ENCODE results near the gene NAMPT. TPM values are rescaled to one million over a fixed set of nuclear protein-coding genes. Genes with fewer than 3 reads are reported as not detected.

NAMPT gene
- total and polyA plus RNA-seq, 5 experiments from 2014 or later, result 14.4 to 29.5 (median 15.4) TPM

DNA sequence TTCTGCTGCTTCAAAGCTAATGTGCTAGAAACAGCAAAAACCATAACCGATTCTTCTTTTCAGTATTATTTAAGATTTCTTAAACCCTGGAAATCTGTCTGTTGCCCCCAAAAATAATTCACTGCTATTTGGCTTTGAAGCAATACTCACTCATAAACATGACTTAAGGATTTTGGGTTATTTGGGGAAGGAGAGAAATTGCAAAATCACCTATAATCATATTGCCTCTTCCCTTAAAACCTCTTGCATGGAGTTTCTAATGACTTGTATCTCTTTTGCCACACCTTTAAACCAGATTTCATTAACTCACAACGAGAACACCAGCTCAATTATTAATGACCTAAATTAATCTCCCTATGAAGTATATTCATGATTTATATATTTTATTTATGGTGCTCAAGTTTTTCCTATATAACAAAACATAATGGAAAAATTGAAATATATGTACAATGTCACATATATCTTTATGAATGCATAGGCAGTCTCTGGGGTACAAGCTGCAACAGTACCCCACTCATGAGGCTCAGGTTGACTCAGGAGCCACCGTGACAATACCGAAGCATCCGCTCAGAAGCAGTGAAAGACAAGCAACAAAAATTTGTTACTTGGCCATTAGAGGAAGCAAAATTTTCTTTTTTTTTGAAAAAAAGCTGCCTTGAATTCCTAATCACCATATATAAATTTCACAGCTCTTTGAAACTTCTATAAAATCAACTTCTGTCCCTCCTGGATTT, 3.0 kb downstream of the NAMPT start:
- Mint-ChIP-seq H3K27me3 (no peaks in the 10 kb centered on the region), H3K4me3 (peak overlapping the region in 2 of 10 donors; percentile 39 to 58), H3K4me1 (peaks cover 12 to 61% (median 40%) of the 10 kb centered on the region in 4 donors), H3K27ac (no peak overlapping the region), H3K9me3 (no peaks in the 10 kb centered on the region), H3K36me3 (peaks cover 0 to 10% (median 7%) of the 10 kb centered on the region in 3 donors)
- ATAC-seq (no peak), DNase-seq (no peak)
- POLR2A ChIA-PET, result no interaction called here

DNA sequence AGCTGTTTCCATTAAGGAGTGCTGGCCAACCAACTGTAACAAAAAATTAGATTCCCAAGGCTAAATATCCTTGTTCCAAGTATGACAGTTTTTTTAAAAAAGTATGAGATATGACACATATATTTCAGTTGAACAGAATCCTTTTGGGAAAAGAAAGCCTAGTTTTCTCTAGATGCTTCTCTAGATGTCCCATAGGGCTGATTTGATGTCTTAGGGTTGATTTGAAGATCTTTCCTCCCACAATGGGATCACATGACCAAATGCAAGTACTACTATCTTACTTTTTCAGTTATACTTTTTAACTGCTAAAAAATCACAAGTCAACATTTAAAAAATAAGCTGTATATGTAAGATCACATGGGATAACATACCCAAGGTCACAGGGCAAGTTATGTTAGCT, 3.7 kb downstream of the NAMPT start:
- Mint-ChIP-seq H3K4me3 (no peak overlapping the region), H3K36me3 (peaks cover 0 to 16% (median 10%) of the 10 kb centered on the region in 3 donors), H3K9me3 (no peaks in the 10 kb centered on the region), H3K27me3 (no peaks in the 10 kb centered on the region), H3K4me1 (peaks cover 12 to 60% (median 38%) of the 10 kb centered on the region in 4 donors), H3K27ac (no peak overlapping the region)
- POLR2A ChIA-PET, result no interaction called here
- DNase-seq, result no peak
- ATAC-seq, result no peak

DNA sequence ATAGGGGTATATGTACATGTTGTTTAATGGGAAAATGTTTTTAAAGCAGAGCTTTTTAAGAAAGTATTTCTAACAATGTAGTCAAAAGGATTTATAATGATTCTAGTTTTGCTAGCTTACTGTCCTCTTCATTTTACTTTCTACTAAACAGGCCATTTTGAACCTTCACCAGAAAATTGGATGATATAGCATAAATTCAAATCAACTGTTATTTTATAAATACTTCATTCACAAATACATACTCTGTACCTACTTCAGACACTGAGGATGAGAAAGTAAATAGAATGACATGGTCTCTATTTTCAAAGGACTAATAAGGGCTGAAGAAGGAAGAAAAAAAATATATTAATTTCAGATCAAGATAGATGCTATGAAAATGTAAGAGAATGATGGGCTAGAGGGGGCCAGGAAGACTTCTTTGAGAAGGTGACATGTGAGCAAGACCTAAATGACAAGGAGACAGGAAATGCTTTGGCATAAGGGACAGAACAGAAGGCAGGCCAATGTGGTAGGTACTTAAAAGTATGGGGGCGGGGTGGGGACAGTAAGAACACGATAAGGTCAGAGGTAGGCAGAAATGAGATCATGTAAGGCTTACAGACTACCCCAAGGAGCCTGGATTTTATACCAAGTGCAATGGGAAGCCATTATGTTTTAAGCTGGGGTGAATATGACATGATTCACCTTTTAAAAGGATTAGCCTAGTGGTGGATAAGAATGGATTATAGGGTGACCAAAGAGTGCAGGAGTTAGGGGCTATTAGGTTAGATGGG, 5.2 kb downstream of the NAMPT start:
- no peak for ATAC-seq
- peak overlapping the region in 3 of 10 donors; percentile 1 to 51 (median 7) for H3K4me3 Mint-ChIP-seq
- H3K9me3 Mint-ChIP-seq, result no peaks in the 10 kb centered on the region
- POLR2A ChIA-PET, result no interaction called here
- peak overlapping the region in 2 of 10 donors; percentile 4 to 55 for H3K27ac Mint-ChIP-seq
- peaks cover 12 to 51% (median 30%) of the 10 kb centered on the region in 4 donors for H3K4me1 Mint-ChIP-seq
- no peaks in the 10 kb centered on the region for H3K27me3 Mint-ChIP-seq
- H3K36me3 Mint-ChIP-seq, result peaks cover 0 to 28% (median 16%) of the 10 kb centered on the region in 3 donors
- no peak for DNase-seq

DNA sequence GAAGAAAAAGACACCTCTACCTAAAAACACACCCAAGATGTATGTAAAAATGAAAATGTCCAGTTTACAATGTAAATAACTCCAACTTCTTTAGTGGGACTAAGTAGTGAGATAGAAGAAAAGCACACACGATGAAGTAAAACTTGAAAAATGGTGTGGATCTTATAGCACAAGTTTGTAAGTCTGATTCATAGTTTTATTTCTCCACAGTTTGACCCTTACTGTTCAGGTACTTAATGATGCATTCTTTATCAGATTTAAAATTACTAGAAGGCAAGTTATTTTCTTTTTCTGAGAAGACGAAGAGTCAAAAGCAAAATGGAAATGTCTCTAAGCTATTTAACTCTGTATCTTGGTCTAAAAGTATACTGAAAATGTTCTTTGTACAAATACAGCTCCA, 6.1 kb downstream of the NAMPT start:
- H3K27me3 Mint-ChIP-seq, result no peaks in the 10 kb centered on the region
- H3K9me3 Mint-ChIP-seq, result no peaks in the 10 kb centered on the region
- peaks cover 0 to 36% (median 19%) of the 10 kb centered on the region in 3 donors for H3K36me3 Mint-ChIP-seq
- no peak overlapping the region for H3K27ac Mint-ChIP-seq
- ATAC-seq, result no peak
- DNase-seq, result no peak
- peaks cover 10 to 48% (median 27%) of the 10 kb centered on the region in 4 donors for H3K4me1 Mint-ChIP-seq
- POLR2A ChIA-PET, result no interaction called here
- no peak overlapping the region for H3K4me3 Mint-ChIP-seq

DNA sequence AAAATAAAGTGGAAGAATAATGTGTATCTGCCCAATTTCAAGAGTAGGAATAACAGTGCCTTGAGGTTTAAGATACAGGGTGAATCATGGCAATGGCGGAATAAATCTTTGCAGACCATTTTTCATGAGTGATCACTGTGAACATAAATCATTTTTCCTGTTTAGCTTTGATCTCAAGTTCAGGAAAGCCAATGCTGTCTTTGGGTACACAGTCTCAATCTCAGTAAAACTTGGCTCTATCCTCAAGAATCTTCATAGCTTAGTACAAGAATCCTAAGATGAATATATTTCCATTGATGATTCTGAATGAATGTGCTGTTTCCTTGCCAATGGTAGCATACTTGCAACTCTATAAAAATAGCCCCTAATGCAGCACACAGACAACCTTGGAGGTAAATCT, 6.8 kb downstream of the NAMPT start:
- POLR2A ChIA-PET, result no interaction called here
- H3K4me1 Mint-ChIP-seq, result peaks cover 7 to 41% (median 23%) of the 10 kb centered on the region in 4 donors
- H3K4me3 Mint-ChIP-seq, result no peak overlapping the region
- H3K9me3 Mint-ChIP-seq, result no peaks in the 10 kb centered on the region
- DNase-seq (no peak), ATAC-seq (no peak)
- no peaks in the 10 kb centered on the region for H3K27me3 Mint-ChIP-seq
- no peak overlapping the region for H3K27ac Mint-ChIP-seq
- H3K36me3 Mint-ChIP-seq, result peaks cover 0 to 42% (median 19%) of the 10 kb centered on the region in 3 donors

DNA sequence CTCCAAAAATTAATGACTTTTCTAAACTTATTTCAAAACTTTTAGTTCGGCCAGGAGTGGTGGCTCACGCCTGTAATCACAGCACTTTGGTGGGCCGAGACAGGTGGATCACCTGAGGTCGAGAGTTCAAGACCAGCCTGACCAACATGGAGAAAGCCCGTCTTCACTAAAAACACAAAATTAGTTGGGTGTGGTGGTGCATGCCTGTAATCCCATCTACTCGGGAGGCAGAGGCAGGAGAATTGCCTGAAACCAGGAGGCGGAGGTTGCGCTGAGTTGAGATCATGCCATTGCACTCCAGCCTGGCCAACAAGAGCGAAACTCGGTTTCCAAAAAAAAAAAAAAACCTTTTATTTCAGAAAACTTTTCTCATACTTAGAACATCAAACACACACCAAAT, 8.3 kb downstream of the NAMPT start:
- POLR2A ChIA-PET, result no interaction called here
- Mint-ChIP-seq H3K27me3 (no peaks in the 10 kb centered on the region), H3K4me1 (peaks cover 5 to 28% (median 17%) of the 10 kb centered on the region in 4 donors), H3K4me3 (no peak overlapping the region), H3K36me3 (peaks cover 0 to 48% (median 24%) of the 10 kb centered on the region in 3 donors), H3K9me3 (no peaks in the 10 kb centered on the region), H3K27ac (no peak overlapping the region)
- DNase-seq, result no peak
- no peak for ATAC-seq

DNA sequence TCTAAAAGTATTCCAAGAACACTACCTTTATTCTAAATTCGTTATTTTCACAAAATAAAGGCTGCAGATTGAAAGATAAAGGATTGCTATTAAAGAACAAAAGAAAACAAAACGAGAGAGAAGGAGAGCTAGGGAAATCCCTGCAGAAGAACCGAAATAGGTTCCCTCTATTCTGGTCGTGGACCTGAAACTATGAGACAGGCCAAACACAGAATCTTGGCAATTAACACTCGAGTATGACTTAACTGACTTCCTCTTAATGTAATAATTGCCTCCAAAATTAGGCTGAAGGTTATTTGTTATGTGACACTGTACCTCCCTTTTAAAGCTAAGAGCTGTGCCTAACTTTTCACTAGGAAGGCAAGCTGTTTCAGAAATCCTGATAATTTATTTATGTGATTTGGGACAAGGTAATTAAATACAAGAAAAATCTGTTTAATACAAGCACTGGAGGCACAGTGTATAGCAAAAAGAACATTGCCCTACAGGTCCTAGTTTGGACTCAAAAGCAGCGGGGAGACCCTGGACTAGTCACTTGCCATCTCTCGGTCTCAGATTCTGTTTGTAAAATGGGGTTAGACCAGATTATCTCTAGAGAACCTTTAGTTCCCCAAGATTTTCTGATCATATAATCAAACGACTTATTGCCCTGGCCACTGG, 11.6 kb downstream of the NAMPT start:
- Mint-ChIP-seq H3K9me3 (no peaks in the 10 kb centered on the region), H3K36me3 (peaks cover 0 to 78% (median 41%) of the 10 kb centered on the region in 3 donors), H3K4me3 (no peak overlapping the region), H3K27ac (no peak overlapping the region), H3K4me1 (peaks cover 0 to 7% (median 3%) of the 10 kb centered on the region in 4 donors), H3K27me3 (no peaks in the 10 kb centered on the region)
- ATAC-seq (no peak), DNase-seq (no peak)
- POLR2A ChIA-PET, result no interaction called here

DNA sequence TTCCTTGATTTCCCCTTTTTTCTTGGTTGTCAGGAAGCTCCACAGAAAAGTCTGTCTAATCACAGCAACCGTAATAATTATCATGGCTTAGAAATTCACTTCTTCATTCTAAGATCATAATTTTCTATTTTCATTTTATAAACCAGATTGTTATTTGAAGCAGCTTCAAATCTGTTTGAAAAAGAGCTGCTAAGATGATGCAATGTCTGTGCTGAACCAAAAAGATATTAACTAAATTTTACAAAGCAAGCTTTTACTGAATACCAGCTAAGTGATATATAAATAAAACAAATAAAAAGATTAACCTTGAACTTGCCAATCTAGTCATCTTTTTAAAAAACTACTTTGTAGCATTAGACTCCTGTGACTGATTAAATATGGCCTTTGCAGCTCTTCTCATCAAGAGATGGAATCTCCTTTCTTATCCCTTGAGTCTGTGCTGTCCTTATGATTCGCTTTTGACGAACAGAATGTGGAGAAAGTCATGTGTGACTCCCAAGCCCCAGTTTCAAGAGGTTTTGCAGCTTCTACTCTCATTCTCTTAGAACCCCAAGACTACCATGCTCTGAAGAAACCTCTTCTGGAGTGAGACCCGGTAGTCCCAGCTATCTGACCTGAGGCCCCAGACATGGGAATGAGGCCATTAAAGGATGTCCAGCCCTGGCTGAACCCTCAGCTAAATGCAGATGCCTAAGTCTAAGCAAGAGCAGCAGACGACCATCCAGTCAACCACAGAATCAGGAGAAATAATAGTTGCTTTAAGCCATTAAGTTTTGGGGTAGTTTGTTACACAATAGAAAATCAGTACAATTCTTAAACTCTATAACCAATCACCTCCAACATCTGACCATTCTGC, 14.4 kb downstream of the NAMPT start:
- peak overlapping the region in 1 of 10 donors; percentile 57 for H3K27ac Mint-ChIP-seq
- H3K36me3 Mint-ChIP-seq, result peaks cover 9 to 78% (median 51%) of the 10 kb centered on the region in 3 donors
- H3K4me1 Mint-ChIP-seq, result peaks cover 0 to 5% (median under 1%) of the 10 kb centered on the region in 4 donors
- DNase-seq, result no peak
- POLR2A ChIA-PET, result no interaction called here
- no peak overlapping the region for H3K4me3 Mint-ChIP-seq
- ATAC-seq, result no peak
- H3K27me3 Mint-ChIP-seq, result no peaks in the 10 kb centered on the region
- no peaks in the 10 kb centered on the region for H3K9me3 Mint-ChIP-seq

DNA sequence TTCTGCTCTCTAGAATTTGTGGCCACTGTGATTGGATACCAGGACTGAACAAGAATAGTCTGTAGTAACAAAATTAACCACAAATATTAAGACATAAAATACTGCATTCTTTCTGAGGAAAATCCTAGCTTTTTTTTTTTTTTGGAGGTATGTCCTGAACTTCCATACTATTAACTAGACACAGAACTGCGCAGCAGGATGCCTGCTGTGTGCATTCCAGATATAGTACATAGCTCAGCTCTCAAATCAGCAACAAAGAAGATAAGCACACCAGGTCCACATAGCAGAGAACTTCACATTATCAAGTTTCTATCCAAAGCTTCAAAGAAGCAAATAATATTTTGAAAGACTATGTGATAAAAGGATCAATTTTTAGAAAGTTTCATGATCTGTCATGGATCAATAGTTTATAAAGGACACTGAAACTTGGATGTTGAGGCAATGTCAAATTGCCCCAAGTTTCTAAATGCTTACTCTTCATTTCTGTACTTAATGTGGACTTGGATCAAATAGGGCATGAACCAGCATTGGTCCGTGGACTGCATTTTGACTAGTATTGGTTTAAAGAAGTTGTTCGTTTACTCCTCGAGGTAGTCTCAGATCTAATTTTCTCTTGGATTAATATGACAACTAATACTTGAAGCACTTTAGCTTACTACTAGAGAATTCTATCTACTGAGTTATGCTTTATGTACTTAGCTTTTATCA, 15.4 kb downstream of the NAMPT start:
- DNase-seq, result no peak
- no peak for ATAC-seq
- no peaks in the 10 kb centered on the region for H3K27me3 Mint-ChIP-seq
- no peaks in the 10 kb centered on the region for H3K9me3 Mint-ChIP-seq
- peaks cover 12 to 78% (median 53%) of the 10 kb centered on the region in 3 donors for H3K36me3 Mint-ChIP-seq
- POLR2A ChIA-PET, result interaction anchor here (0.6 kb wide), 1 partner anchor 528 kb away, joined by 3 read pairs; no protein-coding TSS in a partner anchor
- peaks cover 0 to 5% (median under 1%) of the 10 kb centered on the region in 4 donors for H3K4me1 Mint-ChIP-seq
- no peak overlapping the region for H3K4me3 Mint-ChIP-seq
- no peak overlapping the region for H3K27ac Mint-ChIP-seq

DNA sequence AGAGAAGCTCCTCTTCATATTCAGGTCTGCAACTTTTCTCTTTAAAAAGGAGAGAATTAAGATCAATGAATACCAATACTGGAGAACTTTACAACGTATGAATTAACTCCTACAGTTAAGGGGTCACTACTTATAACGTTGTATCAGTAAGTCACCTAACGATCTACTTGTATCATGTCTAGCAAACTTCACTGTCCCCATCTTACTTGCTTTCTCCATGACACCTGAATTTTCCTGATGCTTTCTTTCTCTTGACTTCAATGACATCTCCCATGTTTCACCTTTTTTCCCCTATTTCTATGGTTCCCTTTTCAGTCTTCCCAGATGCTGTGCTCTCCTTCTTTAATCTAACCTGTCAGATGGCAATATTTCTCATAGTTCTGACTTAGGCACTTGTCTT, 19.6 kb downstream of the NAMPT start:
- no peak overlapping the region for H3K4me3 Mint-ChIP-seq

DNA sequence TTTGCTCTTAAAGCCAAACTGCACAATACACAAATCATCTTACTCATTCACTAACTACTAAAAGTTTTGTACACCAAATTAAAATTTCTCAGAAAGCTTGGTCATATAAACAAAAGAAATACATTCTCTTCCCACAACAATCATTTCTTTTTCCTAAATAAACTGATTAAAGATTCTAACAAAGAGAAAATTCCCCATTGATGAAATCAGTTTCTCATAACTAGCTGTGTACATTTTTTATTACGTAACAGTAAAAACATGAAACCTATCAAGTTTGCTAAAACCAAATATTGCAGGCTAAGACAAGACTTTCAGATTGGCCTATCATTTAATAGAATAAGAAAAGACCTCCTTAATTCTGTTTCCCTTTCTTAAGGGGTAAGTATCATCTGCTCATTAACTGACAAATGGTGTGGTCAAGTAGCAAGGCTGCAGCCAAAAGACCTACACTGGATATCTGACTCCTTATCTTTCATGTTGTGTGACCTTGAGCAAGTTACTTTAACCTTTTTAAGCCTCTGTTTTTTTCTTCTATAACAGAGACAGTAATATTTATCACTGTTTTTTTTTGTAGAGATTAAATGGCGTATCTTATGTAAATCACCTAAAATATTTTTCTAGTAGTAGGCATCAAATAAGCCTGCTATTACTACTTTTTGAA, 22.4 kb downstream of the NAMPT start:
- DNase-seq (no peak), ATAC-seq (no peak)
- H3K4me1 Mint-ChIP-seq, result peaks cover 7 to 22% (median 12%) of the 10 kb centered on the region in 4 donors
- POLR2A ChIA-PET, result no interaction called here
- H3K27ac Mint-ChIP-seq, result no peak overlapping the region
- no peaks in the 10 kb centered on the region for H3K9me3 Mint-ChIP-seq
- no peaks in the 10 kb centered on the region for H3K27me3 Mint-ChIP-seq
- H3K36me3 Mint-ChIP-seq, result peaks cover 23 to 86% (median 62%) of the 10 kb centered on the region in 3 donors
- H3K4me3 Mint-ChIP-seq, result no peak overlapping the region

More for the DNA sequence above, 19.6 kb downstream of the NAMPT start:
- ATAC-seq (no peak), DNase-seq (no peak)
- Mint-ChIP-seq H3K27ac (no peak overlapping the region), H3K9me3 (no peaks in the 10 kb centered on the region), H3K27me3 (no peaks in the 10 kb centered on the region), H3K4me1 (peaks cover 6 to 20% (median 10%) of the 10 kb centered on the region in 4 donors), H3K36me3 (peaks cover 23 to 85% (median 55%) of the 10 kb centered on the region in 3 donors)
- POLR2A ChIA-PET, result no interaction called here
